GM19099 (cell line): Measurements from ENCODE around the gene PGC.

Source experiments
- POLR2A ChIP-seq: IDR thresholded peaks from 3 replicates; pipeline ENCODE4 v1.6.1; 2011; ENCODE audit warnings: low read depth; ENCODE audit not compliant: insufficient read length; ENCODE audit errors: extremely low read depth

The PGC gene

GRCh38 chr6:41730531-41731436, 16.4 kb downstream of the PGC start:
- peak; percentile 52 for TF ChIP-seq POLR2A

- TF ChIP-seq POLR2A: no peak
Measured at GRCh38 chr6:41729624-41730023, 17.6 kb downstream of the PGC start.

- no peak for TF ChIP-seq POLR2A
Measured at GRCh38 chr6:41728954-41729353, 18.2 kb downstream of the PGC start.

DNA sequence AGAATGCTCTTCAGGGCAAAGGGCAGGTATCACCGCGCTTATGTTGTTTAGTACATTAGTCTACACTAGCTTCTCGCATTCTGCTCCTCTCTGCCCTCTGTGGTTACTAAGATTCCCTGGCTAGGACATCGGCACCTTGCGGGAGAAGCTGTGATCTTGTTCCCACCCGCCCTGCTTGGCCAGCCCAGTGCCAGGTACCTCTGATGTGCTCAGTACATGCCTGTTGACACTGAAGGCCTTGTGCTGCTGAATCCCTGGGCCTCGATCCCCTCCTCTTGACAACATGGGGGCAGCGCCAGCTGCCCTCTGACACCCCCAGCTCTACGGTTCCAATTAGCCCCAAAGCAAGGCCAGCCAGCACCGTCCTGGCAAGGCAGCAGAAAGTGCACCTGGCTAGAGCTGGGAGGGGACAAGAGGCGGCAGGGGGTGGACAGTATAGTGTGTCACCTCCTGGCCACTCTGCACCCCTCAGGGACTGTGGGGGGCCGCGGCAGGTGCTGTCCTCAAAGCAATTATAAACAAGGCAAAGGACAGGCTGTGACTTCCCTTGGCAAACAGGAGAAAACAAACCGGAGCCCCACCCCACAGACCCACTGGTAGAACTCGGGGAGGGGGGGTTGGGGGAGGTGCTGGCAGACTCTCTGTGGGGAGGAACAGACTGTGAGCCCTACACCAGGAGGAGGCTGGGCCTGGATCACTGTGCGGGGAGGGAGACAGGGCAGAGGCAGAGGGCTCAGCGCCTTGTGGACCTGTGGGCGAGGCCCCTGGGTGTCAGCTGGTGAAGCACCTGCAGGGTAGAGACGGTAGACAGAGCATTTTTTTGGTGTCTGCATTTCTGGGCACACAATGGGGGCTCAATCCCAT, 18.9 kb downstream of the PGC start:
- no peak for TF ChIP-seq POLR2A

DNA sequence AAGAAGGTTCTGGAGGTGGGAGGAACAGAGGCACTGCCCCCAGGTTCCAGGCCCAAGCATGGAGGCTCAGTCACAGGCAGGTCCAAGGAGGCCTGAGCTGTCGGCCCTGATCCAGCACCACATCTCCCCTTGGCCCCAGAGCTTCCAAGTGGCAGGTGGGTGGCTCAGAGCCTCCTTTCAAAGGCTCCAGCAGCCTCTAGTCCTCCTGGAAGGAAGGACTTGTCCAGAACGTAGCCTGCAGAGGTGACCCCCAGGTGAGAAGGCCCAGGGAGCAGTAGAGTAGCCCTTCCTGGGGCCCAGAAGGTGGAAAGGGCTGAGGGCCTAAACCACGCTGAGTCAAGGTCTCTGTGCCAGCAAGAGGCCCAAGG, 19.5 kb downstream of the PGC start:
- TF ChIP-seq POLR2A: no peak

DNA sequence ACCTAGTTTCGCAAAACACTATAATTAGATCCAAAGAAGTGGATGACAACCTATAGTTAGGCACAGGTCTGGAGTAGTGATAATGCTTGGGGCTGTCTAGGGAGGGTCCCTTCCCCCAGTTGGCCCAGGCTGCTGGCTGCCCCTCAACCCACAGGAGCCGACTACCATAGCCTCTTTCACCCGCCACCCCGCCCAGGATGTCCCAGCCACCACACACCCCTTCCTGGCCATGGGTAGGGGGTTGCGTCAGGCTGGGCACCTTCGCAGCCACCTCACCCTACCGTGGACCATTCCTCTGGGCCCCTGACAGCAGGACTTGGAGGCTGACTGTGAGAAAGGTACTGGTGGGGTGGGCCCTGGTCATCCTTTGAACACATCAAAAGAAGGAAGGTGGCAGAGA, 20.3 kb downstream of the PGC start:
- no peak for TF ChIP-seq POLR2A

DNA sequence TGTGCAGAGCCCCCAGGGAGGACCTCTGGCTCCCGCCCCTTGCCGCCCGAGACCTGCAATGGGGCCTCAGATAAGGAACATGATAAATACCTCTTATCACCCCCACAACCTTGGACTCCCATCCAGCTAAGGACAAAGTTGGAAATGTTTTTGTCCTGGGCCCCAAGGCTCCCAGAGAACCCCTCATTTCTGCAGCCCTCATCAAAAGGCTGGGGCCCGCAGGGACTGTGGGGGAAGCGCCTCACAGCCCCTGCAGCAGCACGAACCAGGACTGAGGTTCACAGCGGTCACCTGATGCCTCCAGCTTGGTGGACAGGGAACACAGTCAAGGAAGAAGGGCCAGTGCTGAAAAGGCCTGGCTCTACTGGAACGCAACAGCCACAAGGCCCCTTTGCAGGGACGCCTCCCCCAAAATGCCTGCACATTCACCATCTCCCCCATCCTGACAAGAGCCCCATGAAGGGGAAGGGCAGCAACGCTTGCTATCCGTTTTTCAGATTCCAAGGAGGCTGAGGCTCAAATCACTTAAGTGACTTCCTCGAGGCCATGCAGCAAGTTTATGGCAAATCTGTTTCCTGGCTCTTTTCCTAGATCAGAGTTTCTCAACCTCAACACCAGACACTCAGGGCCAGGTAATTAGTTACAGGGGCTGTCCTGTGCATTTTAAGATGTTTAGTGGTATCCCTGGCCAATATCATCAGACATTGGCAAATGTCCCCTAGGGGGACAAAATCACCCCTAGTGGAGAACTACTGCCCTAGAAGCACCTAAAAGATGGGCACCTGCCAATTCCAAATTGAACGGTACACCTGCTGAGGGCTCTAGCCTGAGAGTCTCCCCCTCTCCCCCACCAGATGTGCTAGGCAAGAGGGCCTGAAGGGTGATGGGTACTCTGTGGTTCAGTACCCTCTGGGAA, 22.4 kb downstream of the PGC start:
- TF ChIP-seq POLR2A: no peak

DNA sequence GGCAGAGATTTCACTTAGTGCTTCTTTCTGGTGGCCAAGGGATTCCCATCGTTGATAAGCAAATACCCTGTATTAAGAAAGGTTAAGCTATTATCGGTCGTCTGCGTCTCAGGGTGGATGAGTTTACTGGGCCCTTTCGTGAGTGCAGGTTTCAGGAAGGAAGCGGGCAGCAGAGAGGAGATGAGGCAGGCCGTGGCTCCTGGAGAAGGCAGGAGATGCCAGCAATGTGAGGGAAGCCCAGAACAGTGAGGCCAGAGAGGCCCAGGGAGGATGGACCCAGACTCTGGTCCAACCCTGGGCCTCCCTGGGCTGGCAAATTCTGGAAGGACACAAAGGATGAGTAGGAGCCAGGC, 23.0 kb downstream of the PGC start:
- no peak for TF ChIP-seq POLR2A

- peak; percentile 72 for TF ChIP-seq POLR2A
Measured at GRCh38 chr6:41723530-41724227, 23.5 kb downstream of the PGC start.

GRCh38 chr6:41722969-41723529, 24.1 kb downstream of the PGC start:
- no peak for TF ChIP-seq POLR2A

GRCh38 chr6:41721414-41721813, 25.8 kb downstream of the PGC start:
- TF ChIP-seq POLR2A: no peak

DNA sequence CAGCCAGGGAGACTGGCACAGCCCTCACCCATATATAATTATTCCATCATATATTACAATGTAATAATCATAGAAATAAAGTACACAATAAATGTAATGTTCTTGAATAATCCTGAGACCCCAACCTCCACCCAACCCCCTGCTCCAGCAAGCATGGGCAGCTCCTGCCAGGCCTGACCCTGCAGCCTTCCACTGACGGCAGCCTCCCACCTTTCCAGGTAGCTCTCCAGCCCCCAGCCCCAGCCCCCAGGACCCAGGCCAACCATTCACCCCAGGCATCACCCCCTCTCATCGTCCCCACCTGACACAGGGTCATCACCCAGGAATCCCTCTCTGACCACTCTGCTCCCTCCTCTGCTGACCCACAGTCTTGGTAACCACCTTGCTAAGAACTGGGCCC, 26.4 kb downstream of the PGC start:
- TF ChIP-seq POLR2A: no peak

DNA sequence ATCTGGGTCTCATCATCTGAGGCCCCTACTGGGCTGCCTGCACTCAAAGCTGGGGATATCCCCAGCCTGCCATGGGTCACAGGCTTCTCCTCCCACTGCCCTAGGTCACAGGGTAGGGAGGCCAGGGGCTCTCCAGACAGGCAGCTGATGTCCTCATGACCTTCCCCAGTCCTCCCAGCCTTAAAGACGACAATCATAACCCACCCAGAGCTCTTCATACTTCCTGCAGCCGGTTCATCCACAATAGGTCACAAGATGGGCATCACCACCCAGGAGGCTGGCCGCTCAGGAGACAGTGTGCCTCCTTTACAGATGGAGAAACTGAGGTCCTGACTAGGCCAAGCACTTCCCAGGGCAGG, 27.0 kb downstream of the PGC start:
- TF ChIP-seq POLR2A: peak; percentile 6

DNA sequence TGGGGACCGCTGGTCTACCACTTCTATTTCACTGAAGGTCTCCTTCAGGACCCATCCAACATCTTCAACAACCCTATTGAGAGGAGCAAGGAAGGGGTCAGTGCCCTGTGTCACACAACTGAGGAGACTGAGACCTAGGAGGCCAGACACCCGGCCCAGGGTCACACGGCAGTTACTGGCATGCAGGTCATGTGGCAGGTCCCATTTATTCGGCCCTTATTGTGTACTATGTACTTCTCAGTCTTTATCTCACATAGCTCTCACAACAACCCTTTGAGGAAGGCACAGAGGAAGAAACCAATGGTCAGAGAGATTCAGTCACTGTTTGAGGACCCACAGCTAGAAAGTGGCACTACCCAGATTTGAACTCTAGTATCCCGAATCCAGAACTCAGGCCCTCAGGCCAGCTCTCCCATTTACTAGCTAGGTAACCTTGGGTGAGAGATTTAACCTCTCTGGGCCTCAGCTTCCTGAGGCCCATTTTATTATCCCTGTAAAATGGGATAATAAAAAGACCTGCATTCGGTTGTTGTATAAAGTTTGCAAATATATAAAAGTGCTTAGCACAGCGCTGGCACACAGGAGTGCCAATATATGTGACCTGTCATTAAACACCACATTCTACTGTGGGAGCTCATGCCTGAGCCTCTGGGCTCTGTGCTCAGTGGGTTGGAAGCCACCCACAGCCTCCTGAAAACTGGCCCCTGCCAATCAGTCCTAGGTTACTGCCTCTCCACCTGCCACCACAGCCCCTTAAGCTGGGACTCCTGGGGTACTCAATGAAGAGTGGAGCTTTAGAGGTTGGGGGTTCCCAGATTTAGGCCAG, 27.5 kb downstream of the PGC start:
- TF ChIP-seq POLR2A: peak; percentile 41

GRCh38 chr6:41718828-41719227, 28.4 kb downstream of the PGC start:
- TF ChIP-seq POLR2A: no peak
